ENCODE results near the gene B4GALNT4.
"Not testable (repeated sequence)": the region's sequence is repeated elsewhere in the genome, so short reads cannot be mapped to it uniquely, and the experiment has no call there.

B4GALNT4 gene

DNA sequence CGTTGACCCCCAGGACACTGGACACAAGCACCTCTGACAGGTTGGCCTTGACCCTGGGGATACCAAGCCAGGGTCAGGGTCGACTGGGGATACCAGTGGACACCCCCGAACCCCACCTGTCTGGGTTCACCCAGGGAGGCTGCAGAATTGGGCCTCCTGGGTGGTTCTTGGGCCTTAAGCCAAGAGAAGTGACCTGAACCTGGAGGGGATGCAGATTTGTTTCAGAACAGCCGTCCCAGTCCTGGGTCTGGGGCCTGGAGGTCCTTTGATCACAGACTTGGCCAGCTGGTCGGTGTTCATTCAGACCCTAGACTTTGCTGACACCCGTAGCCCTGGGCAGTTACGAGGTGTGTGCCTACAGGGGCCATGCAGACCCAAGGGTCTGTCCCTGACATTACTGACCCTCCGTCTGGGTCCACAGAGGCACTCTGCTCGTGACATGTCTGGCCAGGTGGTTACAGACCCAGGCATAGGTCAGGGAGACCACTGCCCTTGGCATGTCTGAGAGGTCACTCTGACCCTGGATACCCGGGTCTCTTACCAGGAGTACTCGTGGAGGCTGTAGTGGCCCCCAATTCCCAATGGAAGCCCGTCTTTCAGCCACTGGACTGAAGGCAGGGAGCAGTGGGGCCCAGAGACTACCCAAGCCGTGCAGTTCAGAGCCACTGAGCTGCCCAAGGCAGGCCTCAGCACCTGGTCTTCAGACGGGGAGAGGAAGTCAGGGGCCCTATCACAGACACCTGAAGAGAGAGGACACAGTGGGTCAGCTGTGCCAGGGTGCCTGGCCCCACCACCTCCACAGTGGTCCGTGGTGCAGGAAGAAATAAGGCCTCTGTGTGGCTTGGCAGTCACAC, 39.1 kb downstream of the B4GALNT4 start:
- POLR2A ChIA-PET: no interaction called here

DNA sequence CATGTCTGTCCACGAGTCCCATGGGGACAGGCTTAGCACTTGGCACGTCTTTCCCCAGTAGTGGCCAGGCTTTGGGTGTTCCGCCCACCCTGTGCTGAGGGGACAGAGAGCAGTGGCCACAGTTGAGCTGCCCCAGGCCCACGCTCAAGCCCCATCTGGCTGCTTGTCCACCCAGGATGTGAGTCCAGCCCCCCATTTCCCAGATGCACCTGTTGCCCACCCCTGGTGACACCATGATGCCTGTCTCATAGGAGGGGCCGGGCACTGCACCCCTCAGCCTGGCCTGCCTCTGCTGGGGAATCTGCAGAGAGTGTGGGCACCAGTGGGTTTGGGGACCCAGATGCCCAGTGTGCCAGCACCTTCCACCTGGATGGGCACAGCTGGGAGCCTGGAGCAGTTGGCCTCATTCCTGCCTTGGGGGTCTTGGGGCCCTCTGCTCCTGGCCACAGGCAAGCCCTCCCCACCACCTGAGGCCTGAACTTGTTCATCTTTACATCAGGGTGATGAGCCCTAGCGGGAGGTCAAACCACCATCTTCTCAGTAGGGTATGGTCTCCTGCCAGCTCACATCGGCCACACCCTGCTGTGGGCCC, 39.8 kb downstream of the B4GALNT4 start:
- ChIA-PET CTCF (no interaction called here), POLR2A (no interaction called here)
- no peak for TF ChIP-seq TARDBP (IDR thresholded peaks at IDR 0.05)
- no peak for TF ChIP-seq BHLHE40 (IDR thresholded peaks at IDR 0.05; ENCODE audit: borderline replicate concordance)
- no peak for TF ChIP-seq FOXK2 (IDR thresholded peaks at IDR 0.05)
- TF ChIP-seq L3MBTL2 (conservative IDR thresholded peaks at IDR 0.05): no peak
- TF ChIP-seq ELF4 (IDR thresholded peaks at IDR 0.05): no peak
- TF ChIP-seq CTBP1 (IDR thresholded peaks at IDR 0.05; ENCODE audit: borderline replicate concordance): no peak
- no peak for TF ChIP-seq FOXM1 (IDR thresholded peaks at IDR 0.05; ENCODE audit: borderline replicate concordance)
- no peak for TF ChIP-seq NFRKB (IDR thresholded peaks at IDR 0.05)
- TF ChIP-seq, protein P1, sequence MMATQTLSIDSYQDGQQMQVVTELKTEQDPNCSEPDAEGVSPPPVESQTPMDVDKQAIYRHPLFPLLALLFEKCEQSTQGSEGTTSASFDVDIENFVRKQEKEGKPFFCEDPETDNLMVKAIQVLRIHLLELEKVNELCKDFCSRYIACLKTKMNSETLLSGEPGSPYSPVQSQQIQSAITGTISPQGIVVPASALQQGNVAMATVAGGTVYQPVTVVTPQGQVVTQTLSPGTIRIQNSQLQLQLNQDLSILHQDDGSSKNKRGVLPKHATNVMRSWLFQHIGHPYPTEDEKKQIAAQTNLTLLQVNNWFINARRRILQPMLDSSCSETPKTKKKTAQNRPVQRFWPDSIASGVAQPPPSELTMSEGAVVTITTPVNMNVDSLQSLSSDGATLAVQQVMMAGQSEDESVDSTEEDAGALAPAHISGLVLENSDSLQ (IDR thresholded peaks at IDR 0.05): no peak
- no peak for TF ChIP-seq HDGF (IDR thresholded peaks at IDR 0.05; ENCODE audit: borderline replicate concordance)
- no peak for TF ChIP-seq ARNT (IDR thresholded peaks at IDR 0.05)
- DNase-seq (ENCODE audit: extremely low spot score): no peak

More for the DNA sequence above, 39.1 kb downstream of the B4GALNT4 start:
- CTCF ChIA-PET: no interaction called here
- no peak for DNase-seq (ENCODE audit: extremely low spot score)
- TF ChIP-seq L3MBTL2 (conservative IDR thresholded peaks at IDR 0.05): no peak
- no peak for TF ChIP-seq FOXK2 (IDR thresholded peaks at IDR 0.05)
- TF ChIP-seq FOXM1 (IDR thresholded peaks at IDR 0.05; ENCODE audit: borderline replicate concordance): no peak
- no peak for TF ChIP-seq ELF4 (IDR thresholded peaks at IDR 0.05)

DNA sequence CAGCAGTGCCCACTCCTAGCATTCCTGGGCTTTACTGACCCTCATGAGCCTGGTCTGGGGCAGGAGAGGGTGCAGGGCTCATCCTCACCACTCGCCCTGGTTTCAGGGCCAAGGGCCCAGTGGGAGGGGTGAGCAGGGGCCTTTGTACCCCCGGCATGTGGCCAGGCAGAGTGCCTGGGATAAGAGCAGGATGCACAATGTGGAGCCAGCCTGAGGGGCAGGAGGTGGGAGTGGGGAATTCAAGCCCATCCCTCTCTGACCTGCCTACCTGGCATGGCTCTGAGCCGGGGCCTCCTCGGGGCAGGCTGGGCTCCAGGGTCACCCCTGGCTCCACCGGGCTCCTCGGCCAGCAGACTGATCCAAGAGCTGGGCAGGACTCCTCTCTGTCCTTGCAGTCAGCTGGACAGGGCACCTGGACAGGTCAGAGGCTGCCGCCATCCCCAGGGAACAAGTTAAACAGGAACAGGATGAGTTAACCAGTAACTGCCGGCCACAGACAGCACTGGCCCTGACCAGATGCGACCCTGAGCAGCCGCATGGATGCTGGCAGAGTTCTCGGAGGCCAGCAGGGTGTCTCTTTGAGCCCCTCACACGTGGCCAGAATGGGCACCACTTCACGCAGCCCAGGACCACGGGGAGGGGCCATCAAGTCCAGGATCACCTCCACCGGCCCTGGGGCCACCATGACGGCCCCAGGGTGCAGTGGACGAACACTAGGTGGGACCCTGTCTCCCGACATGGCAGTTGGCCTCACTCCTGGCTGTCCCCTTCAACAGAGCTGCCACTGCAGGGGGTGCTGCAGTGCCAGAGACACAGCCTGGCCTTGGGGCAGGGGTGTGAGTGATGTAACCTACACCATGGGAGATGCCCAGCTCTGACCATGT, 40.5 kb downstream of the B4GALNT4 start:
- ChIA-PET CTCF (interaction anchor here (0.6 kb wide), 1 partner anchor 16 kb away, joined by 5 read pairs; no protein-coding TSS in a partner anchor), POLR2A (no interaction called here)
- DNase-seq (ENCODE audit: extremely low spot score): no peak
- TF ChIP-seq ZNF384 (IDR thresholded peaks at IDR 0.05) (no peak), HDGF (IDR thresholded peaks at IDR 0.05; ENCODE audit: borderline replicate concordance) (no peak), ARNT (IDR thresholded peaks at IDR 0.05) (no peak), CTBP1 (IDR thresholded peaks at IDR 0.05; ENCODE audit: borderline replicate concordance) (no peak), SUZ12 (IDR thresholded peaks at IDR 0.05) (no peak), NFRKB (IDR thresholded peaks at IDR 0.05) (no peak), FOXM1 (IDR thresholded peaks at IDR 0.05; ENCODE audit: borderline replicate concordance) (no peak), LEF1 (IDR thresholded peaks at IDR 0.05; ENCODE audit: borderline replicate concordance) (no peak), BHLHE40 (IDR thresholded peaks at IDR 0.05; ENCODE audit: borderline replicate concordance) (no peak), SP1 (IDR thresholded peaks at IDR 0.05) (no peak), ELF4 (IDR thresholded peaks at IDR 0.05) (no peak), L3MBTL2 (conservative IDR thresholded peaks at IDR 0.05) (no peak), TARDBP (IDR thresholded peaks at IDR 0.05) (no peak), FOXA1 (IDR thresholded peaks at IDR 0.05) (no peak), FOXK2 (IDR thresholded peaks at IDR 0.05) (no peak)
- TF ChIP-seq, protein P1 (IDR thresholded peaks at IDR 0.05): no peak

DNA sequence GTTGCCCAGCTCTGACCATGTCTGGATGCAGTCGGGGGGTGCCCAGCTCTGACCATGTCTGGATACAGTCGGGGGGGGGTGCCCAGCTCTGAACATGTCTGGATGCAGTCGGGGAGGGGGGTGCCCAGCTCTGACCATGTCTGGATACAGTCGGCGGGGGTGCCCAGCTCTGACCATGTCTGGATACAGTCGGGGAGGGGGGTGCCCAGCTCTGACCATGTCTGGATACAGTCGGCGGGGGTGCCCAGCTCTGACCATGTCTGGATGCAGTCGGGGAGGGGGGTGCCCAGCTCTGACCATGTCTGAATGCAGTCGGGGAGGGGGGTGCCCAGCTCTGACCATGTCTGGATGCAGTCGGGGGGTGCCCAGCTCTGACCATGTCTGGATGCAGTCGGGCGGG, 41.4 kb downstream of the B4GALNT4 start:
- DNase-seq (ENCODE audit: extremely low spot score); POLR2A ChIA-PET: not testable (repeated sequence)
- CTCF ChIA-PET: interaction anchor here (0.6 kb wide), 1 partner anchor 15 kb away, joined by 5 read pairs; no protein-coding TSS in a partner anchor

DNA sequence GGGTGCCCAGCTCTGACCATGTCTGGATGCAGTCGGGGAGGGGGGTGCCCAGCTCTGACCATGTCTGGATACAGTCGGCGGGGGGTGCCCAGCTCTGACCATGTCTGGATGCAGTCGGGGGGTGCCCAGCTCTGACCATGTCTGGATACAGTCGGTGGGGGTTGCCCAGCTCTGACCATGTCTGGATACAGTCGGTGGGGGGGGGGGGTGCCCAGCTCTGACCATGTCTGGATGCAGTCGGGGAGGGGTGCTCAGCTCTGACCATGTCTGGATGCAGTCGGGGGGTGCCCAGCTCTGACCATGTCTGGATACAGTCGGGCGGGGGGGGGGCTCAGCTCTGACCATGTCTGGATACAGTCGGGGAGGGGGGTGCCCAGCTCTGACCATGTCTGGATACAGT, 42.2 kb downstream of the B4GALNT4 start:
- POLR2A ChIA-PET: interaction anchor here (1.0 kb wide), 1 partner anchor 53 kb away, joined by 3 read pairs; no protein-coding TSS in a partner anchor
- not testable (repeated sequence) for DNase-seq (ENCODE audit: extremely low spot score)
- CTCF ChIA-PET: interaction anchor here (0.5 kb wide), 1 partner anchor 103 kb away, joined by 3 read pairs; no protein-coding TSS in a partner anchor

DNA sequence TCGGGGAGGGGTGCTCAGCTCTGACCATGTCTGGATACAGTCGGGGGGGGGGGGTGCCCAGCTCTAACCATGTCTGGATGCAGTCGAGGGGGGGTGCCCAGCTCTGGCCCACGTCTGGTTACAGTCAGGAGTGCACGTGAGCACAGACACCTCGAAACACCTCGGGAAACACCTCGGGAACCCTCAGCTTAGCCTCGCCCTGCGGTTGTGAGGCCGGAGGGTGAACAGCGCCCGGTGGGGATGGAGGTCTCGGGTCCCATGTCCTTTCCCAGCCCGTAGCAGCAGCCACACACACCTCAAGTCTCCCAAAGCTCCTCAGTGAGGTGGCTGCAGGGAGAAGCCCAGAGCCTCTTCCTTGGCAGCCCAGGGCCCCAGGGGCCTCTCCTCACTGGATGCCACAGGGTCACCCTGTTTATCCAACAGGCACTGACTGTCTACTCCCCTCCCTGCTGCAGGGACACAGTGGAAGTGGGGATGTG, 43.4 kb downstream of the B4GALNT4 start:
- POLR2A ChIA-PET: interaction anchor here (1.0 kb wide), 1 partner anchor 52 kb away, joined by 3 read pairs; no protein-coding TSS in a partner anchor
- DNase-seq (ENCODE audit: extremely low spot score): no peak
- CTCF ChIA-PET: no interaction called here

More for the DNA sequence above, 43.4 kb downstream of the B4GALNT4 start:
- no peak for TF ChIP-seq NFRKB (IDR thresholded peaks at IDR 0.05)
- no peak for TF ChIP-seq TARDBP (IDR thresholded peaks at IDR 0.05)
- no peak for TF ChIP-seq CTBP1 (IDR thresholded peaks at IDR 0.05; ENCODE audit: borderline replicate concordance)
- TF ChIP-seq FOXM1 (IDR thresholded peaks at IDR 0.05; ENCODE audit: borderline replicate concordance): no peak
- TF ChIP-seq BHLHE40 (IDR thresholded peaks at IDR 0.05; ENCODE audit: borderline replicate concordance): no peak
- no peak for TF ChIP-seq FOXK2 (IDR thresholded peaks at IDR 0.05)
- no peak for TF ChIP-seq LEF1 (IDR thresholded peaks at IDR 0.05; ENCODE audit: borderline replicate concordance)
- TF ChIP-seq ZNF384 (IDR thresholded peaks at IDR 0.05): no peak
- TF ChIP-seq HDGF (IDR thresholded peaks at IDR 0.05; ENCODE audit: borderline replicate concordance): no peak
- TF ChIP-seq, protein P1 (IDR thresholded peaks at IDR 0.05): no peak
- no peak for TF ChIP-seq SUZ12 (IDR thresholded peaks at IDR 0.05)
- no peak for TF ChIP-seq SP1 (IDR thresholded peaks at IDR 0.05)
- no peak for TF ChIP-seq L3MBTL2 (conservative IDR thresholded peaks at IDR 0.05)

Measured in HEK293T (cell line).